SK-N-SH (cell line): ENCODE measurements around the gene ARL4A.
"Not testable (repeated sequence)": the region's sequence is repeated elsewhere in the genome, so short reads cannot be mapped to it uniquely, and the experiment has no call there.

ENCODE experiments used
- CTCF ChIP-seq: fragments of 200-600 bp; sonication (generic); IDR thresholded peaks from 2 replicates; pipeline ENCODE4 v1.6.1; 2017; ENCODE audit warnings: antibody characterized with exemption, mild to moderate bottlenecking, moderate library complexity
- ELF1 ChIP-seq: IDR thresholded peaks from 2 replicates; pipeline ENCODE4 v1.4.0; 2012
- IRF3 ChIP-seq: fragments of 150-350 bp; IDR thresholded peaks from 2 replicates; pipeline ENCODE4 v1.6.1; 2016; ENCODE audit warnings: mild to moderate bottlenecking, low read depth, low read length
- PBX3 ChIP-seq: IDR thresholded peaks from 2 replicates; pipeline ENCODE4; 2012
- RAD21 ChIP-seq: IDR thresholded peaks from 2 replicates; pipeline ENCODE4 v1.6.1; 2012; ENCODE audit warnings: mild to moderate bottlenecking, low read length
- TCF12 ChIP-seq: IDR thresholded peaks from 2 replicates; pipeline ENCODE4 v1.4.0; 2012
- TEAD4 ChIP-seq: IDR thresholded peaks from 2 replicates; pipeline ENCODE4 v1.4.0; 2012; ENCODE audit warnings: mild to moderate bottlenecking, borderline replicate concordance; ENCODE audit not compliant: insufficient read depth
- TF ChIP-seq, protein P1 (sequence below): IDR thresholded peaks from 2 replicates; pipeline ENCODE4 v1.6.1; 2012; ENCODE audit warnings: mild to moderate bottlenecking, low read depth, low read length, moderate library complexity
- TF ChIP-seq, protein P2 (sequence below): IDR thresholded peaks from 2 replicates; pipeline ENCODE4 v1.4.0; 2012; ENCODE audit warnings: low read depth

DNA sequence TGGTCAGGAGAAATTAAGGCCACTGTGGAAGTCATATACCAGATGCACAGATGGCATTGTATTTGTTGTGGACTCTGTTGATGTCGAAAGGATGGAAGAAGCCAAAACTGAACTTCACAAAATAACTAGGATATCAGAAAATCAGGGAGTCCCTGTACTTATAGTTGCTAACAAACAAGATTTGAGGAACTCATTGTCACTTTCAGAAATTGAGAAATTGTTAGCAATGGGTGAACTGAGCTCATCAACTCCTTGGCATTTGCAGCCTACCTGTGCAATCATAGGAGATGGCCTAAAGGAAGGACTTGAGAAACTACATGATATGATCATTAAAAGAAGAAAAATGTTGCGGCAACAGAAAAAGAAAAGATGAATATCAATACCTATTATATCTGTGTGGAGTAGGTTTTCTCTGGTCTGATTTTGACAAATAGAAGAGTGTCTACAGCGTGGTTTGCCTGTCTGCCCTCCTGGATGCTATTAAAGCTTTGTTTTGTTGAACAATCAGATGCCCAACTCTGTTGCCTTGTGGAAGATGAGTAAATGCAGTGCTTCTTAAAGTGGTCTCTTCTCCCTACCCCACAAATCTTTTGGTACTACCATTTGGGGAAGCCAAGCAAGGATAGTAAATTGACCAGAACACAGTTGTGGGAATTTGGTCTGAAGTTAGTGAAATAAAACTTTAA, 1.2 kb downstream of the ARL4A start:
- not testable (repeated sequence) for TF ChIP-seq RAD21, CTCF, ELF1, TEAD4, IRF3, TCF12, PBX3
- TF ChIP-seq, protein P1, sequence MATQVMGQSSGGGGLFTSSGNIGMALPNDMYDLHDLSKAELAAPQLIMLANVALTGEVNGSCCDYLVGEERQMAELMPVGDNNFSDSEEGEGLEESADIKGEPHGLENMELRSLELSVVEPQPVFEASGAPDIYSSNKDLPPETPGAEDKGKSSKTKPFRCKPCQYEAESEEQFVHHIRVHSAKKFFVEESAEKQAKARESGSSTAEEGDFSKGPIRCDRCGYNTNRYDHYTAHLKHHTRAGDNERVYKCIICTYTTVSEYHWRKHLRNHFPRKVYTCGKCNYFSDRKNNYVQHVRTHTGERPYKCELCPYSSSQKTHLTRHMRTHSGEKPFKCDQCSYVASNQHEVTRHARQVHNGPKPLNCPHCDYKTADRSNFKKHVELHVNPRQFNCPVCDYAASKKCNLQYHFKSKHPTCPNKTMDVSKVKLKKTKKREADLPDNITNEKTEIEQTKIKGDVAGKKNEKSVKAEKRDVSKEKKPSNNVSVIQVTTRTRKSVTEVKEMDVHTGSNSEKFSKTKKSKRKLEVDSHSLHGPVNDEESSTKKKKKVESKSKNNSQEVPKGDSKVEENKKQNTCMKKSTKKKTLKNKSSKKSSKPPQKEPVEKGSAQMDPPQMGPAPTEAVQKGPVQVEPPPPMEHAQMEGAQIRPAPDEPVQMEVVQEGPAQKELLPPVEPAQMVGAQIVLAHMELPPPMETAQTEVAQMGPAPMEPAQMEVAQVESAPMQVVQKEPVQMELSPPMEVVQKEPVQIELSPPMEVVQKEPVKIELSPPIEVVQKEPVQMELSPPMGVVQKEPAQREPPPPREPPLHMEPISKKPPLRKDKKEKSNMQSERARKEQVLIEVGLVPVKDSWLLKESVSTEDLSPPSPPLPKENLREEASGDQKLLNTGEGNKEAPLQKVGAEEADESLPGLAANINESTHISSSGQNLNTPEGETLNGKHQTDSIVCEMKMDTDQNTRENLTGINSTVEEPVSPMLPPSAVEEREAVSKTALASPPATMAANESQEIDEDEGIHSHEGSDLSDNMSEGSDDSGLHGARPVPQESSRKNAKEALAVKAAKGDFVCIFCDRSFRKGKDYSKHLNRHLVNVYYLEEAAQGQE, result not testable (repeated sequence)
- TF ChIP-seq, protein P2, sequence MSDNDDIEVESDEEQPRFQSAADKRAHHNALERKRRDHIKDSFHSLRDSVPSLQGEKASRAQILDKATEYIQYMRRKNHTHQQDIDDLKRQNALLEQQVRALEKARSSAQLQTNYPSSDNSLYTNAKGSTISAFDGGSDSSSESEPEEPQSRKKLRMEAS, result not testable (repeated sequence)
